WTC11 (cell line): Measurements from ENCODE around the gene FAM20B. TPM values are rescaled to one million over a fixed set of nuclear protein-coding genes. Genes with fewer than 3 reads are reported as not detected.

ENCODE experiments used
- ATAC-seq: fragments of 200-7000 bp; cut with Tn5 transposase; 2 replicates; pipeline ENCODE4 v1.10.0; 2021; ENCODE audit warnings: mild to moderate bottlenecking, moderate library complexity
- CTCF ChIA-PET: fragments of 300-600 bp; sonication (Branson Sonifier 250); formaldehyde crosslinking; loops from one replicate; lab custom pipeline; 2021; ENCODE audit warnings: antibody characterized with exemption; lab: Charles Lee
- POLR2A ChIA-PET: fragments of 350-600 bp; sonication (Branson Sonifier 250); formaldehyde crosslinking; loops from one replicate; lab custom pipeline; 2021; ENCODE audit warnings: antibody characterized with exemption; lab: Charles Lee
- DNase-seq: peaks from one replicate; pipeline ENCODE4 v3.0.0; 2021; ENCODE audit warnings: low spot score
- H3K27ac Mint-ChIP-seq: 2 replicates; pipeline ENCODE4 v1.8.0; 2021; ENCODE audit warnings: mixed read lengths
- H3K27me3 Mint-ChIP-seq: 2 replicates; pipeline ENCODE4 v1.8.0; 2021; ENCODE audit warnings: low read depth, mild to moderate bottlenecking, moderate library complexity, mixed read lengths
- H3K36me3 Mint-ChIP-seq: 2 replicates; pipeline ENCODE4 v1.8.0; 2021; ENCODE audit warnings: mixed read lengths
- H3K4me1 Mint-ChIP-seq: 2 replicates; pipeline ENCODE4 v1.8.0; 2022; ENCODE audit warnings: mixed read lengths
- H3K4me3 Mint-ChIP-seq: 2 replicates; pipeline ENCODE4 v1.8.0; 2021; ENCODE audit warnings: mild to moderate bottlenecking, moderate library complexity, mixed read lengths
- H3K9me3 Mint-ChIP-seq: 2 replicates; pipeline ENCODE4 v1.8.0; 2021; ENCODE audit warnings: mixed read lengths
- ATF2 ChIP-seq: sonication (generic); formaldehyde crosslinking; IDR thresholded peaks from 2 replicates; pipeline ENCODE4 v1.8.1; 2022; ENCODE audit warnings: low read depth, missing genetic modification reagents, borderline replicate concordance
- CTCF ChIP-seq: fragments of 200-600 bp; IDR thresholded peaks from 2 replicates; pipeline ENCODE4 v1.8.0; 2022; ENCODE audit warnings: antibody characterized with exemption
- E2F4 ChIP-seq: sonication (generic); formaldehyde crosslinking; IDR thresholded peaks from 2 replicates; pipeline ENCODE4 v1.8.1; 2022; ENCODE audit warnings: low read depth, mild to moderate bottlenecking, moderate library complexity, missing genetic modification reagents, borderline replicate concordance
- ESRRA ChIP-seq: sonication (generic); formaldehyde crosslinking; IDR thresholded peaks from 2 replicates; pipeline ENCODE4 v1.8.1; 2022; ENCODE audit warnings: mild to moderate bottlenecking, missing genetic modification reagents, borderline replicate concordance
- FOXP4 ChIP-seq: sonication (generic); formaldehyde crosslinking; IDR thresholded peaks from 2 replicates; pipeline ENCODE4 v1.8.0; 2022; ENCODE audit warnings: mild to moderate bottlenecking, missing genetic modification reagents
- JAZF1 ChIP-seq: fragments of 250-450 bp; sonication (Bioruptor Pico); IDR thresholded peaks from 2 replicates; pipeline ENCODE4 v1.9.0; 2021; ENCODE audit warnings: moderate library complexity, mild to moderate bottlenecking, inconsistent platforms
- MAX ChIP-seq: sonication (generic); formaldehyde crosslinking; IDR thresholded peaks from 2 replicates; pipeline ENCODE4 v1.8.0; 2022; ENCODE audit warnings: mild to moderate bottlenecking, missing genetic modification reagents
- OVOL2 ChIP-seq: fragments of 250-450 bp; sonication (Bioruptor Pico); IDR thresholded peaks from 2 replicates; pipeline ENCODE4 v1.9.0; 2021; ENCODE audit warnings: mild to moderate bottlenecking, borderline replicate concordance
- total RNA-seq: library from RNA; stranded (reverse); gene quantifications from 3 replicates; pipeline ENCODE4 v1.2.3, GENCODE V29; 2021

The FAM20B gene
- total RNA-seq, 1 experiment from 2014 or later: 36.1 TPM

GRCh38 chr1:179120736-179121135, 95.0 kb downstream of the FAM20B start (continued):
- TF ChIP-seq ATF2 (CRISPR knock-in tag) (no peak), ESRRA (CRISPR knock-in tag) (no peak), JAZF1 (no peak), FOXP4 (CRISPR knock-in tag) (no peak)

- TF ChIP-seq CTCF (peak; percentile 31; the same call in 1 of the 2 replicates), OVOL2 (CRISPR knock-in tag) (no peak)
- TF ChIP-seq, all 79 proteins: peak for 1
- no peak overlapping the region for H3K4me3 Mint-ChIP-seq
- ATAC-seq (peak; percentile 53), DNase-seq (peak; percentile 28)
- ChIA-PET CTCF (interaction anchor here (0.6 to 2.1 kb wide), 26 partner anchors 8 to 693 kb away, joined by 3 to 14 read pairs (median 4); partner anchors contain the start of gene AXDND1), POLR2A (interaction anchor here (0.7 kb wide), 1 partner anchor 173 kb away, joined by 6 read pairs; no protein-coding TSS in a partner anchor)
- no peaks in the 10 kb centered on the region for H3K27me3 Mint-ChIP-seq
- H3K4me1 Mint-ChIP-seq: peaks cover 12% of the 10 kb centered on the region
- H3K27ac Mint-ChIP-seq: peak overlapping the region; percentile 84
- H3K36me3 Mint-ChIP-seq: peaks cover 23% of the 10 kb centered on the region
- no peaks in the 10 kb centered on the region for H3K9me3 Mint-ChIP-seq
Measured at GRCh38 chr1:179121159-179121938, 95.7 kb downstream of the FAM20B start.

GRCh38 chr1:179124873-179125272, 99.2 kb downstream of the FAM20B start:
- ChIA-PET POLR2A (no interaction called here), CTCF (no interaction called here)
- H3K27ac Mint-ChIP-seq: 0 out of 2 replicates have a peak overlapping the region, but pooled peaks have one; percentile 2
- H3K4me3 Mint-ChIP-seq: no peak overlapping the region
- TF ChIP-seq E2F4 (CRISPR knock-in tag) (no peak), MAX (CRISPR knock-in tag) (no peak)
- H3K36me3 Mint-ChIP-seq: peaks cover 6% of the 10 kb centered on the region; the same call in 1 of the 2 replicates
- no peaks in the 10 kb centered on the region for H3K27me3 Mint-ChIP-seq
- peaks cover 4% of the 10 kb centered on the region for H3K4me1 Mint-ChIP-seq
- no peaks in the 10 kb centered on the region for H3K9me3 Mint-ChIP-seq
- ATAC-seq: no peak
- DNase-seq: no peak

Other genes with a start within 250 kb of the FAM20B start
- not detected in 3 replicates for gene ANGPTL1, start 154.8 kb upstream of the FAM20B start, total RNA-seq
- 17.2 to 20.5 TPM (median 18.0 TPM) in 3 replicates for gene TOR3A, start 56.2 kb downstream of the FAM20B start, total RNA-seq
- 18.3 to 20.1 TPM (median 19.2 TPM) in 3 replicates for gene ABL2, start 203.8 kb downstream of the FAM20B start, total RNA-seq